Spleen (tissue), 11 donors: ENCODE data around the gene IMMP2L. TPM values are rescaled to one million over a fixed set of nuclear protein-coding genes. Genes with fewer than 3 reads are reported as not detected.

Source experiments
- DNase-seq: peaks from one replicate; pipeline ENCODE4 v3.0.0-alpha.2; 2020
- H3K27ac ChIP-seq, 8 donors: fragments of 200-600 bp; sonication (generic) in 7 of 8; 1 replicate in 4 of 8; 2 replicates in 4 of 8; pipeline versions ENCODE4 v1.5.0 to v1.8.0; 2016 to 2021; ENCODE audit warnings: inconsistent platforms in 4 of 8, mild to moderate bottlenecking in 4 of 8, moderate library complexity in 1 of 8
- H3K27me3 ChIP-seq, 7 donors: fragments of 200-600 bp; sonication (generic) in 6 of 7; replicated peaks in 1 of 7; 1 replicate in 4 of 7; 2 replicates in 3 of 7; pipeline versions ENCODE4 v1.5.0 to v1.8.0; 2016 to 2021; ENCODE audit warnings: inconsistent platforms in 3 of 7, mild to moderate bottlenecking in 1 of 7
- H3K36me3 ChIP-seq, 6 donors: fragments of 200-600 bp; sonication (generic) in 5 of 6; 1 replicate in 4 of 6; 2 replicates in 2 of 6; pipeline versions ENCODE4 v1.5.0 to v1.8.0; 2016 to 2021; ENCODE audit warnings: inconsistent platforms in 2 of 6
- H3K4me1 ChIP-seq, 6 donors: fragments of 200-600 bp; sonication (generic) in 5 of 6; 1 replicate in 3 of 6; 2 replicates in 3 of 6; pipeline versions ENCODE4 v1.5.0 to v1.8.0; 2016 to 2021; ENCODE audit warnings: inconsistent platforms in 3 of 6
- H3K4me3 ChIP-seq, 8 donors: fragments of 200-600 bp; sonication (generic) in 7 of 8; 1 replicate in 4 of 8; 2 replicates in 4 of 8; pipeline versions ENCODE4 v1.5.0 to v1.8.0; 2016 to 2021; ENCODE audit warnings: inconsistent platforms in 4 of 8, mild to moderate bottlenecking in 4 of 8, moderate library complexity in 2 of 8
- H3K9me3 ChIP-seq, 8 donors: fragments of 200-600 bp; sonication (generic) in 7 of 8; 1 replicate in 4 of 8; 2 replicates in 4 of 8; pipeline versions ENCODE4 v1.5.0 to v1.8.0; 2016 to 2021; ENCODE audit warnings: inconsistent platforms in 4 of 8
- POLR2A ChIP-seq, 3 donors: fragments of 450-650 bp; IDR thresholded peaks; one replicate each; pipeline ENCODE4 v1.5.1; 2017; ENCODE audit warnings: antibody characterized with exemption in 3 of 3, mild to moderate bottlenecking in 1 of 3
- POLR2AphosphoS5 ChIP-seq, 3 donors: sonication (generic); formaldehyde crosslinking; IDR thresholded peaks; one replicate each; pipeline ENCODE4 v1.5.1; 2017; ENCODE audit warnings: antibody characterized with exemption in 3 of 3
- WGBS, 5 donors: extraction: QIAGEN DNeasy Blood & Tissue Kit in 3 of 5; methylation state at CpG; one replicate each; pipeline versions ENCODE4 v1.1.5 to v1.1.7; 2013 to 2018; 5-methylcytosine and 5-hydroxymethylcytosine counted together
- intact Hi-C: fragments of 100-400 bp; cut with DNase I; formaldehyde crosslinking; loops from one replicate; pipeline ENCODE4 v1.15.0; 2023; ENCODE audit warnings: low total_unique reads
- polyA plus RNA-seq, 3 donors: library from polyadenylated mRNA; stranded (reverse); fragments of 200-250 nt; gene quantifications; one replicate each; pipeline ENCODE4 v1.2.1, GENCODE V29; 2013
- total RNA-seq, 7 donors: library from RNA; depleted of rRNA in 3 of 7; stranded (reverse); fragments of >200 nt in 3 of 7; fragmentation: NEBNext Ultra II Directional in 4 of 7; extraction: Animal tissue kit (Norgen Biotek cat#: 25700) in 4 of 7; gene quantifications; one replicate each; pipeline versions ENCODE4 v1.1.0 to v1.2.1, GENCODE V29; 2016 to 2021
- TF ChIP-seq, protein P1 (sequence below), 11 experiments: fragments of 200-600 bp in 7 of 11; fragments of 450-650 bp in 4 of 11; sonication (generic) in 4 of 11; IDR thresholded peaks in 8 of 11; conservative IDR thresholded peaks in 3 of 11; 1 replicate in 7 of 11; 2 replicates in 4 of 11; pipeline versions ENCODE4 v1.4.0 to v1.8.0; 2016 to 2021; ENCODE audit warnings: antibody characterized with exemption in 11 of 11, inconsistent platforms in 4 of 11, mild to moderate bottlenecking in 1 of 11
- donor health status: healthy with polysubstance abuse.
- donor health status: DM: no; HTN: no; CAD: no; lungs with moderate emphysema.
- donor health status: DM: no; HTN: no; CAD: no.
- donor health status: Bipolar disorder and iron deficiency.
- donor health status: healthy.
- donor health status: DM: no; HTN: no; CAD: no.
- donor health status: DM: yes; HTN: yes; CAD: no.

Gene IMMP2L
- total and polyA plus RNA-seq, 10 donors = 6.5 to 32.7 (median 9.8) TPM

DNA sequence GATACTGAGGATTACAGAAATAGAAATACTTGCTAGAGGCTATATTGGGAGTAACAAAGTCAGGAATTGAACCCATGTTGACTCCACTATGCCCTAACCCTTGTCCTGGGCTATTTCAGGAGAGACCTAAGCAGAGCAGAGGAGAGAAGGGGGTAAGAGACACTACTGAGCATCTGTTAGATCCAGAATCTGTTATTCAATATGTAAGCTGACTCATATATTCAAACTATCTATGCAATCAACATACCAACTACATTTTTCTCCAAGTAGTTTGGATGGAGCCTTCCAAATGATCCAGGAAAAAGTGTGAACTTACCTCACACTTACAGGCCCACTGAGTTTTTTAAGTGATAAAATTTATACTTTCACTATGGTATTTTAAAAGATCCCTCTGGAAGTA lies 216.1 kb downstream of the IMMP2L start:
- Histone ChIP-seq H3K4me1 (no peaks in the 10 kb centered on the region), H3K27me3 (no peaks in the 10 kb centered on the region), H3K27ac (no peak overlapping the region), H3K36me3 (no peaks in the 10 kb centered on the region), H3K9me3 (peaks cover 0 to 36% (median 31%) of the 10 kb centered on the region in 8 donors), H3K4me3 (no peak overlapping the region)
- intact Hi-C loops = no loop called here
- no peak for DNase-seq
- TF ChIP-seq POLR2A (IDR thresholded peaks at IDR 0.05) = no peak
- no peak for TF ChIP-seq POLR2AphosphoS5 (IDR thresholded peaks at IDR 0.05)
- TF ChIP-seq, protein P1, sequence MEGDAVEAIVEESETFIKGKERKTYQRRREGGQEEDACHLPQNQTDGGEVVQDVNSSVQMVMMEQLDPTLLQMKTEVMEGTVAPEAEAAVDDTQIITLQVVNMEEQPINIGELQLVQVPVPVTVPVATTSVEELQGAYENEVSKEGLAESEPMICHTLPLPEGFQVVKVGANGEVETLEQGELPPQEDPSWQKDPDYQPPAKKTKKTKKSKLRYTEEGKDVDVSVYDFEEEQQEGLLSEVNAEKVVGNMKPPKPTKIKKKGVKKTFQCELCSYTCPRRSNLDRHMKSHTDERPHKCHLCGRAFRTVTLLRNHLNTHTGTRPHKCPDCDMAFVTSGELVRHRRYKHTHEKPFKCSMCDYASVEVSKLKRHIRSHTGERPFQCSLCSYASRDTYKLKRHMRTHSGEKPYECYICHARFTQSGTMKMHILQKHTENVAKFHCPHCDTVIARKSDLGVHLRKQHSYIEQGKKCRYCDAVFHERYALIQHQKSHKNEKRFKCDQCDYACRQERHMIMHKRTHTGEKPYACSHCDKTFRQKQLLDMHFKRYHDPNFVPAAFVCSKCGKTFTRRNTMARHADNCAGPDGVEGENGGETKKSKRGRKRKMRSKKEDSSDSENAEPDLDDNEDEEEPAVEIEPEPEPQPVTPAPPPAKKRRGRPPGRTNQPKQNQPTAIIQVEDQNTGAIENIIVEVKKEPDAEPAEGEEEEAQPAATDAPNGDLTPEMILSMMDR (IDR thresholded peaks at IDR 0.05 in 8 of 11, conservative IDR thresholded peaks at IDR 0.05 in 3 of 11) = no peak

DNA sequence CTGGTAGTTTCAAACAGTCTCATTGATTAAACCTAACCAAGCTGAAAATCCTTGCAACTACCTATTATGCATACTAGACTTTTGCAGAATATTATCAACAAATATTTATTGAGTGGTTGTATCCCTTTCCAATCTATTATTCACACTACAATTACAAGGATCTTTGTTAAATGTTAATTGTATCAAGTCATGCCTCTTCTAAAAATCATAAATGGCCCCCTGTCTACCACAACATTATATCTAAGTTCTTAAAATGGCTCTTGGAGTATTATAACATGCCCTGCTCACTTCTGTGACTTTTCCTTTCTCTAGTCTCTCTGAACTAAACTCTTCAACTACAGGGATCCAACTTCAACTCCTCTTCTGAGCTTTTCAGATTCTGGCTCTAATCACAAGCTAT lies 219.3 kb downstream of the IMMP2L start:
- DNase-seq = no peak
- Histone ChIP-seq H3K27me3 (no peaks in the 10 kb centered on the region), H3K36me3 (no peaks in the 10 kb centered on the region), H3K9me3 (peaks cover 0 to 36% (median 31%) of the 10 kb centered on the region in 8 donors), H3K4me1 (no peaks in the 10 kb centered on the region), H3K27ac (no peak overlapping the region), H3K4me3 (no peak overlapping the region)
- TF ChIP-seq POLR2AphosphoS5 (IDR thresholded peaks at IDR 0.05) = no peak
- TF ChIP-seq, protein P1 (IDR thresholded peaks at IDR 0.05 in 8 of 11, conservative IDR thresholded peaks at IDR 0.05 in 3 of 11) = no peak
- no peak for TF ChIP-seq POLR2A (IDR thresholded peaks at IDR 0.05)
- intact Hi-C loops = no loop called here

DNA sequence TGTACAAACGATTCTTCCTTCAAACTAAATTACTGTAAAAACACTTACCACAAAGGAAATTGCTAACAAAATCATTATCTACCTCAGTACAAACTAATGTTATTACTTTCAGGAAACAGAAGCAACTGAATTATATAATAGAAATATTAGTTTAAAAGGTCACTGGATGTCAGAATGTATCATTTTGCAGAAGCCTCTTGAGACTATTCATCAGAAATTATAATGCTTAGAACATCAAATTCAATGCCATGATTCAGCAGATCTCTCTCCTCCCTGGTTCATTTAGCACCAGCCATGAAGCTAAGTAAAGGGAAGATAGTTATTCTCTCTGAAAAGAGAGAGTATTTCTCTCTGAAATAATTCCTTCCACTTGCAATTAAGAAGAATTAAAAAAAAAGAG lies 223.3 kb downstream of the IMMP2L start:
- intact Hi-C loops = no loop called here
- Histone ChIP-seq H3K27ac (no peak overlapping the region), H3K27me3 (no peaks in the 10 kb centered on the region), H3K9me3 (peaks cover 0 to 34% (median 30%) of the 10 kb centered on the region in 8 donors), H3K36me3 (no peaks in the 10 kb centered on the region), H3K4me1 (no peaks in the 10 kb centered on the region), H3K4me3 (no peak overlapping the region)
- WGBS, 5 donors = 13 to 29% (median 23%) methylated on average over 1 of the region's 1 CpG
- TF ChIP-seq, protein P1 (IDR thresholded peaks at IDR 0.05 in 8 of 11, conservative IDR thresholded peaks at IDR 0.05 in 3 of 11) = no peak
- TF ChIP-seq POLR2AphosphoS5 (IDR thresholded peaks at IDR 0.05) = no peak
- TF ChIP-seq POLR2A (IDR thresholded peaks at IDR 0.05) = no peak
- no peak for DNase-seq

DNA sequence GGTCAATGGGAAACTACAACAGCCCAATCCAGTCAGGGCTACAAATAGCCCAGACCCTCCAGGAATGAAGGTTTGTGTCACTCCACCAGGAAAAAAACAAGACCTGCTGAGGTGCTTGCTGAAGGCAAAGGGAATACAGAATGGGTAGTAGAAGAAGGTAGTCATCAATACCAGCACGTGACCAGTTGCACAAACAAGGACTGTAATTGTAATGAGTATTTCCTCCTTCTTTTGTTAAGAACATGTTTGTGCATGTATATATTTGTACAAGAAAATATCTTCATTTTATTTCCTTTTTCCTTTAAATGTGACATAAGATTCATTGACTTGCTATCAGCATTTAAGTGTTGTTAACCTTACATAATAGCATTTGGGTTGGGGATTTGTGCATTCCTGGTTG lies 229.3 kb downstream of the IMMP2L start:
- H3K4me3 ChIP-seq = no peak overlapping the region
- H3K36me3 ChIP-seq = no peaks in the 10 kb centered on the region
- no peak overlapping the region for H3K27ac ChIP-seq
- H3K9me3 ChIP-seq = peaks cover 0 to 17% (median 5%) of the 10 kb centered on the region in 8 donors
- DNase-seq = no peak
- no peaks in the 10 kb centered on the region for H3K27me3 ChIP-seq
- TF ChIP-seq POLR2A (IDR thresholded peaks at IDR 0.05) (no peak), POLR2AphosphoS5 (IDR thresholded peaks at IDR 0.05) (no peak)
- TF ChIP-seq, protein P1 (IDR thresholded peaks at IDR 0.05 in 8 of 11, conservative IDR thresholded peaks at IDR 0.05 in 3 of 11) = no peak
- WGBS, 5 donors = 80 to 94% (median 91%) methylated on average over 1 of the region's 1 CpG
- no peaks in the 10 kb centered on the region for H3K4me1 ChIP-seq
- intact Hi-C loops = no loop called here
